Endothelial cell of umbilical vein (primary cell): Measurements from ENCODE around the gene CEP192. TPM values are rescaled to one million over a fixed set of nuclear protein-coding genes. Genes with fewer than 3 reads are reported as not detected.

Source experiments
- BruUV-seq: library from RNA; stranded (reverse); fragments of 400-500 nt; replicated peaks from 2 replicates; lab custom pipeline; 2021; lab: Mats Ljungman, UMichigan
- CTCF ChIA-PET: fragments of 300-600, 350-600 bp; sonication (Branson Sonifier 250); formaldehyde crosslinking; loops from one replicate; lab custom pipeline; 2021; ENCODE audit warnings: antibody characterized with exemption, inconsistent platforms; lab: Charles Lee
- POLR2A ChIA-PET: fragments of 300-600, 350-600 bp; sonication (Branson Sonifier 250); formaldehyde crosslinking; loops from one replicate; lab custom pipeline; 2021; ENCODE audit warnings: antibody characterized with exemption, inconsistent platforms; lab: Charles Lee
- DNase-seq: peaks from one replicate; pipeline ENCODE4 v3.0.0-alpha.2; 2011; ENCODE audit warnings: low read depth, low spot score
- FAIRE-seq: peaks from 2 replicates; lab custom pipeline; 2011; peaks lifted over from hg19 to GRCh38; lab: Jason Lieb, UNC
- H2AFZ ChIP-seq: 2 replicates; pipeline ENCODE4 v1.6.0; 2012; ENCODE audit warnings: low read depth, low read length, control low read depth, inconsistent platforms
- H3K27ac ChIP-seq: 2 replicates; pipeline ENCODE4 v1.5.1; 2011; ENCODE audit warnings: low read depth, mild to moderate bottlenecking, control low read depth, low read length, moderate library complexity; ENCODE audit not compliant: insufficient read depth
- H3K27me3 ChIP-seq, 2 experiments: 2 replicates each; pipeline versions ENCODE4 v1.6.0 to v1.6.1; 2011; ENCODE audit warnings: low read length in 2 of 2, mixed read lengths in 1 of 2; ENCODE audit not compliant: control insufficient read depth in 2 of 2, insufficient read depth in 2 of 2
- H3K36me3 ChIP-seq, 2 experiments: 2 replicates in 1 of 2; 3 replicates in 1 of 2; pipeline ENCODE4 v1.5.1; 2011; ENCODE audit warnings: low read length in 2 of 2, mild to moderate bottlenecking in 1 of 2, moderate library complexity in 1 of 2; ENCODE audit not compliant: control insufficient read depth in 2 of 2, insufficient read depth in 2 of 2; ENCODE audit errors: extremely low read depth in 1 of 2
- H3K4me1 ChIP-seq: 3 replicates; pipeline ENCODE4 v1.5.1; 2011; ENCODE audit warnings: mild to moderate bottlenecking, low read length; ENCODE audit not compliant: control insufficient read depth, insufficient read depth; ENCODE audit errors: extremely low read depth
- H3K4me2 ChIP-seq: 2 replicates; pipeline ENCODE4 v1.6.1; 2011; ENCODE audit warnings: low read length, control low read depth, mixed read lengths; ENCODE audit not compliant: insufficient read depth
- H3K4me3 ChIP-seq, 3 experiments: fragments of 200-600 bp in 1 of 3; sonication (generic), shearing (Covaris generic) in 1 of 3; replicated peaks in 1 of 3; 2 replicates each; pipeline ENCODE4 v1.5.1; 2011 to 2016; ENCODE audit warnings: control low read depth in 3 of 3, low read length in 3 of 3, mild to moderate bottlenecking in 2 of 3, inconsistent platforms in 1 of 3, low read depth in 1 of 3, moderate library complexity in 1 of 3; ENCODE audit not compliant: insufficient read depth in 1 of 3
- H3K79me2 ChIP-seq: 2 replicates; pipeline ENCODE4 v1.6.0; 2012; ENCODE audit warnings: low read length, inconsistent platforms; ENCODE audit not compliant: control insufficient read depth, insufficient read depth
- H3K9ac ChIP-seq: replicated peaks from 2 replicates; pipeline ENCODE3; 2011; ENCODE audit warnings: low read length, control low read depth; ENCODE audit not compliant: insufficient read depth; ENCODE audit errors: extremely low read depth
- H3K9me1 ChIP-seq: replicated peaks from 3 replicates; pipeline ENCODE4 v1.6.0; 2011; ENCODE audit warnings: mild to moderate bottlenecking, low read length; ENCODE audit not compliant: control insufficient read depth, insufficient read depth; ENCODE audit errors: extremely low read depth
- H3K9me3 ChIP-seq: replicated peaks from 2 replicates; pipeline ENCODE4 v1.5.1; 2012; ENCODE audit warnings: low read length, inconsistent platforms; ENCODE audit not compliant: control insufficient read depth, insufficient read depth
- H4K20me1 ChIP-seq: replicated peaks from 2 replicates; pipeline ENCODE3; 2011; ENCODE audit warnings: mild to moderate bottlenecking, low read length; ENCODE audit not compliant: control insufficient read depth, insufficient read depth; ENCODE audit errors: extremely low read depth
- EZH2 ChIP-seq: IDR thresholded peaks from 2 replicates; pipeline ENCODE4 v1.6.1; 2012; ENCODE audit warnings: borderline replicate concordance, low read depth, mild to moderate bottlenecking, moderate library complexity, low read length, inconsistent platforms; ENCODE audit not compliant: severe bottlenecking
- FOS ChIP-seq: IDR thresholded peaks from 2 replicates; pipeline ENCODE4 v1.6.1; 2011; ENCODE audit warnings: mild to moderate bottlenecking, low read length, moderate library complexity, borderline replicate concordance; ENCODE audit not compliant: insufficient read depth
- GATA2 ChIP-seq: IDR thresholded peaks from 2 replicates; pipeline ENCODE4 v1.7.0; 2011; ENCODE audit warnings: low read depth, mild to moderate bottlenecking, moderate library complexity, mixed read lengths, low read length; ENCODE audit not compliant: insufficient read length, insufficient read depth
- JUN ChIP-seq: IDR thresholded peaks from 2 replicates; pipeline ENCODE4 v1.6.1; 2011; ENCODE audit warnings: borderline replicate concordance, low read depth; ENCODE audit not compliant: insufficient read length, insufficient read depth
- MYC ChIP-seq: IDR thresholded peaks from one replicate; pipeline ENCODE4 v1.6.1; 2011; ENCODE audit warnings: mild to moderate bottlenecking, low read depth, low read length
- POLR2A ChIP-seq: IDR thresholded peaks from 2 replicates; pipeline ENCODE4 v1.6.1; 2012; ENCODE audit warnings: low read depth, mild to moderate bottlenecking, control low read depth, low read length
- POLR2AphosphoS5 ChIP-seq: IDR thresholded peaks from 2 replicates; pipeline ENCODE4 v1.6.1; 2012; ENCODE audit warnings: low read depth, mild to moderate bottlenecking, control low read depth, low read length, moderate library complexity; ENCODE audit not compliant: insufficient read depth
- dilution Hi-C: fragments of 300-500 bp; cut with MboI; formaldehyde crosslinking; loops from one replicate; pipeline ENCODE4 v1.15.0; 2019; ENCODE audit warnings: low sequenced_read_pairs; ENCODE audit not compliant: extremely low pct_ligation_motif_present
- intact Hi-C: fragments of 100-400 bp; cut with micrococcal nuclease; formaldehyde crosslinking; loops from one replicate; pipeline ENCODE4 v1.10.0; 2022
- polyA plus RNA-seq, 4 experiments: library from polyadenylated mRNA; depleted of rRNA in 3 of 4; stranded (reverse) in 3 of 4; unstranded in 1 of 4; fragments of >200 nt; gene quantifications; 2 replicates each; pipeline versions ENCODE4 v1.2.1 to v1.2.3, GENCODE V29; 2011 to 2012; ENCODE audit warnings: missing spikeins in 1 of 4
- total RNA-seq: library from RNA; stranded (reverse); gene quantifications from 2 replicates; pipeline ENCODE4 v1.2.3, GENCODE V29; 2021
- TF ChIP-seq, protein P1 (sequence below), 2 donors: IDR thresholded peaks; 1 replicate in 1 of 2; 2 replicates in 1 of 2; pipeline ENCODE4 v1.5.1; 2011; ENCODE audit warnings: low read length in 2 of 2, mild to moderate bottlenecking in 2 of 2, moderate library complexity in 2 of 2, control low read depth in 1 of 2, inconsistent platforms in 1 of 2, low read depth in 1 of 2; ENCODE audit not compliant: insufficient read depth in 1 of 2; ENCODE audit errors: extremely low read depth in 1 of 2
- TF ChIP-seq, protein P2 (sequence below): IDR thresholded peaks from 2 replicates; pipeline ENCODE4 v1.6.1; 2011; ENCODE audit not compliant: insufficient read depth, insufficient read length

CEP192 gene
- total and polyA plus RNA-seq, 2 donors (not counting 3 experiments of a cell fraction or from before 2014, with no cell fraction given): 14.5 to 22.9 TPM

DNA sequence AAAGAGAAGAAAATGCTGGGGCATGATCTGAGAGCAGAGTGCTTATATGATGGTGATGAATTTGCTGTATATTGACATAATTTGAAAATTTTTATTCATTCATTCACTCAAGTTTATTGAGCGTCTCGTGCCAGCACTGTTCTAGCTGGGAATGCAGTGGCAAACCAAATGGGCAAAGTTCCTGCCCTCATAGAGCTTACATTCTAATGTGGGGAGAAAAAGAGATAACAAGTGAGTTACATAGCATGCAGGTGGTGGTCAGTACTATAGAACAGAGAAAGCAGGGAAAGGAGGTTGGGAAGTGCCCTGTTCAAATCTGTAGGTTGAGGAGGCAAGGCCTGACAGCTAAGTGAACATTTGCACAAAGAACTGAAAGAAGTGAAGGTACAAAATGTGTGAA lies 4.3 kb downstream of the CEP192 start:
- dilution Hi-C loops (no loop called here), intact Hi-C loops (no loop called here)
- H3K9ac ChIP-seq: no peak overlapping the region
- ChIA-PET POLR2A (interaction anchor here (0.7 kb wide), 1 partner anchor 154 kb away, joined by 5 read pairs; no protein-coding TSS in a partner anchor), CTCF (interaction anchor here (0.7 kb wide), 1 partner anchor 265 kb away, joined by 3 read pairs; no protein-coding TSS in a partner anchor)
- H3K9me3 ChIP-seq: no peaks in the 10 kb centered on the region
- DNase-seq (no peak), FAIRE-seq (no peak)
- H3K4me2 ChIP-seq: no peak overlapping the region
- no peaks in the 10 kb centered on the region for H3K36me3 ChIP-seq
- H3K27me3 ChIP-seq: no peaks in the 10 kb centered on the region
- no peak overlapping the region for H3K4me3 ChIP-seq
- no TSS peak for BruUV-seq
- no peak overlapping the region for H3K27ac ChIP-seq
- TF ChIP-seq EZH2: no peak
- no peak for TF ChIP-seq FOS
- no peak for TF ChIP-seq POLR2AphosphoS5
- TF ChIP-seq MYC: no peak
- TF ChIP-seq GATA2: no peak
- H4K20me1 ChIP-seq: no peaks in the 10 kb centered on the region
- H2AFZ ChIP-seq: no peak overlapping the region
- H3K4me1 ChIP-seq: peaks cover 15% of the 10 kb centered on the region
- H3K9me1 ChIP-seq: no peaks in the 10 kb centered on the region
- H3K79me2 ChIP-seq: peaks cover 84% of the 10 kb centered on the region

DNA sequence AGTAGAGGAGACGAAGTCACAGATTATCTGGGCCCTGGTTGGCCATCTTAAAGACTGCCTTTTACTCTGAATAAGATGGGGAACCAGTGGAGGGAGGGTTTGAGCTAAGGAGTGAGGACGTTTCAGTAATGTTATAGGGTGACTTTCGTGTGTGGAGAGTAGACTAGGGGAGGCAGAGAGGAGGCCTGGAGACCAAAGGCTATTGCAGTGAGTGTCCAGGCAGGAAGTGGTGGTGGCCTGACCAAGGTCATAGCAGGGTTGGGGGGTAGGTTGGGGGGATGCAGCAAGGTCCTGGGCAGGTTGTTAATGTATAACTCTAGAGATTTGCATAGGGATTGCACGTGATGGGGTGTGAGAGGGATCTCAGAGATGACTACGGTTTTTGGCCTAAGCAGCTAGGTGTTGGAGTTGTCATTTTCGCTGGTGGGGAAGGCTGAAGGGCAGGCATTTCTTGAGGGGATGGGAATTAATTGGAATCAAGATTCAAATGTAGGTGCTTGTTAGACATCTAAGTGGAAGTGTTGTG lies 4.9 kb downstream of the CEP192 start:
- ChIA-PET CTCF (no interaction called here), POLR2A (interaction anchor here (0.7 kb wide), 1 partner anchor 153 kb away, joined by 5 read pairs; no protein-coding TSS in a partner anchor)
- DNase-seq (no peak), FAIRE-seq (no peak)
- Histone ChIP-seq H3K4me3 (no peak overlapping the region), H3K9me3 (no peaks in the 10 kb centered on the region), H3K27me3 (no peaks in the 10 kb centered on the region), H2AFZ (no peak overlapping the region), H3K36me3 (no peaks in the 10 kb centered on the region), H3K79me2 (peaks cover 86% of the 10 kb centered on the region), H3K27ac (no peak overlapping the region), H3K9ac (no peak overlapping the region), H3K4me1 (peaks cover 13% of the 10 kb centered on the region), H3K9me1 (no peaks in the 10 kb centered on the region), H3K4me2 (no peak overlapping the region), H4K20me1 (no peaks in the 10 kb centered on the region)
- intact Hi-C loops (no loop called here), dilution Hi-C loops (no loop called here)
- TF ChIP-seq, protein P1, sequence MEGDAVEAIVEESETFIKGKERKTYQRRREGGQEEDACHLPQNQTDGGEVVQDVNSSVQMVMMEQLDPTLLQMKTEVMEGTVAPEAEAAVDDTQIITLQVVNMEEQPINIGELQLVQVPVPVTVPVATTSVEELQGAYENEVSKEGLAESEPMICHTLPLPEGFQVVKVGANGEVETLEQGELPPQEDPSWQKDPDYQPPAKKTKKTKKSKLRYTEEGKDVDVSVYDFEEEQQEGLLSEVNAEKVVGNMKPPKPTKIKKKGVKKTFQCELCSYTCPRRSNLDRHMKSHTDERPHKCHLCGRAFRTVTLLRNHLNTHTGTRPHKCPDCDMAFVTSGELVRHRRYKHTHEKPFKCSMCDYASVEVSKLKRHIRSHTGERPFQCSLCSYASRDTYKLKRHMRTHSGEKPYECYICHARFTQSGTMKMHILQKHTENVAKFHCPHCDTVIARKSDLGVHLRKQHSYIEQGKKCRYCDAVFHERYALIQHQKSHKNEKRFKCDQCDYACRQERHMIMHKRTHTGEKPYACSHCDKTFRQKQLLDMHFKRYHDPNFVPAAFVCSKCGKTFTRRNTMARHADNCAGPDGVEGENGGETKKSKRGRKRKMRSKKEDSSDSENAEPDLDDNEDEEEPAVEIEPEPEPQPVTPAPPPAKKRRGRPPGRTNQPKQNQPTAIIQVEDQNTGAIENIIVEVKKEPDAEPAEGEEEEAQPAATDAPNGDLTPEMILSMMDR (IDR thresholded peaks at IDR 0.05; ENCODE audit: extremely low read depth in 1 of 2, insufficient read depth in 1 of 2, low read depth in 1 of 2, low read length in 2 of 2): no peak
- TF ChIP-seq POLR2A (no peak), JUN (no peak), FOS (no peak), GATA2 (no peak), MYC (no peak), POLR2AphosphoS5 (no peak), EZH2 (no peak)
- TF ChIP-seq, protein P2, sequence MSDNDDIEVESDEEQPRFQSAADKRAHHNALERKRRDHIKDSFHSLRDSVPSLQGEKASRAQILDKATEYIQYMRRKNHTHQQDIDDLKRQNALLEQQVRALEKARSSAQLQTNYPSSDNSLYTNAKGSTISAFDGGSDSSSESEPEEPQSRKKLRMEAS: no peak
- no TSS peak for BruUV-seq
